Coronary artery (tissue), 2 donors: ENCODE results near the gene PLET1.

Experiments
- DNase-seq: peaks from one replicate; pipeline ENCODE4 v3.0.0-alpha.2; 2017; ENCODE audit warnings: low spot score
- H3K27ac ChIP-seq, 2 donors: fragments of 200-600 bp; sonication (generic); one replicate each; pipeline ENCODE4 v1.5.1; 2016 to 2019
- H3K4me3 ChIP-seq: fragments of 200-600 bp; sonication (generic); 2 replicates; pipeline ENCODE4 v1.5.1; 2016; ENCODE audit warnings: mild to moderate bottlenecking, moderate library complexity
- CTCF ChIP-seq: fragments of 200-600 bp; sonication (generic); IDR thresholded peaks from one replicate; pipeline ENCODE4 v1.5.1; 2019; ENCODE audit warnings: antibody characterized with exemption

PLET1 gene

DNA sequence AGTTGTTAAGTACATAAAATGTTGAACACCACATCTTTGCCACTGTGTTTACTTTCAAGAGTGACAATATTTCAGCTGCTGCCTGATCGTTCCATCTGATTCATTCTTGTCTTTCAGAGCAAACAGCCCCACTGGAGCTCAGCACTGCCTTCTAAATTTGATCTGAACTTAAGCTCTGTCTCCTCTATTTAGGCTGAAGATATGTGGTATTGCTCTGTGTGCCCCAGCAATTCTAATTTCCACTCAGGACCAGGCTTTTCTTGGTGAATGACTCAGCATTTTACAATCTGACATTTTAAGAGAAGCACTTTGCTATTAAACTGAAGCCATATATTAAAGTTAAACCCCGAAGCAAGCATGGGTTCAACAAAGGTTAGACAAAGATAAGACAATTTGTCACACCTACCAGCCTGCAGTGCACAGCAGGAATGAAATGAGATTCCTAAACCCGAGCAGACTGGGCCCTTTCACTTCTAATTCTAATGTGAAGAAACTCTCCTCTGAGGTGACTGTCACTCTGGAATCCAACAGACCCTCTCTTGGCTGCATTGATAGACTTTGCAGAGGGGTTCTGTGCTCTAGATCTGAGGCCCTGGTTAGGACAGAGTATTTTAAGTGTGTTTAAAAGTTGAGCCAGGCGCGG is 41.7 kb upstream of the PLET1 start:
- no peak for TF ChIP-seq CTCF
- Histone ChIP-seq H3K27ac (peak overlapping the region; percentile 15 to 49), H3K4me3 (no peak overlapping the region)
- no peak for DNase-seq

GRCh38 chr11:112300094-112300786 is 39.6 kb upstream of the PLET1 start:
- H3K4me3 ChIP-seq: no peak overlapping the region
- no peak for DNase-seq
- H3K27ac ChIP-seq: no peak overlapping the region
- TF ChIP-seq CTCF: no peak

DNA sequence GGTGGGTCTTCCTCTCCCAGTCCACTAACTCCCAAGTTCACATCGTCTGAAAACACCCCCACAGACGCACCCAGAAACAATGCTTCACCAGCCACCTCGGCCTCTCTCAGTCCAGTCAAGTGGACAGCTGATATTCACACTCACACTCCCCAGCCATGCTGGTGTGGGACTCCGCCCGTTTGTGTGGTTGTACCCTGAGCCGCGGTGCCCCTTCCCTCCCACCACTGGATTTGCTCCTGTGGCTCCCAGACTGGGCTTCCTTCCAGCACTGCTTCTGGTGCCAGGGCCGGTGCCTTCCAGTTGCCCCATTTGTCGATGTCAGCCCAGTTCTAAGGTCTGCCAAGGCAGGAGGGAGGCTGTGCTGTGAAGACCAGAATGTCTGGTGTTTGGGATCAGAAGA is 37.9 kb upstream of the PLET1 start:
- H3K27ac ChIP-seq: peak overlapping the region; percentile 2 to 40
- no peak for DNase-seq
- TF ChIP-seq CTCF: no peak
- H3K4me3 ChIP-seq: no peak overlapping the region

GRCh38 chr11:112297248-112297866 is 36.7 kb upstream of the PLET1 start:
- DNase-seq: no peak
- Histone ChIP-seq H3K27ac (no peak overlapping the region), H3K4me3 (no peak overlapping the region)
- TF ChIP-seq CTCF: no peak

DNA sequence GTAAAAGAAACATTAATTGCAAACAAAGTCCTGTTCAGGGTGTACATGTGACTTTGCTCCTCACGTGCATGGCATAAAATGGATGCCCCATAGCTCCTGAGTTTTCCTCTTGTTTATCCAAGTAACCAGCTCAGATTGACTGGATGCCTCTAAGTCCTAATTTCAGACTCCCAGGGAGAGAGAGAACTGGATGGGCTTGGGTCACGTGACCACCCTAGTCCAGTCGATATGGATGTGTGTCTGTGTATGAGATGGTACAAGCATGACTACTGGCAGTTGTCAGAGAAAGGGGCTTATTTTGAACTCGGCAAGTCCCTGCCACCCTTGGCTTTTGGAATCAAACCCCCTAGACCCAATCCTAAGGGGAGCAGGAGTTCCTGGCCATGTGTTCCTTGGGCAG is 35.4 kb upstream of the PLET1 start:
- peak overlapping the region in 1 of 2 donors; percentile 34 for H3K27ac ChIP-seq
- DNase-seq: no peak
- H3K4me3 ChIP-seq: no peak overlapping the region
- no peak for TF ChIP-seq CTCF

DNA sequence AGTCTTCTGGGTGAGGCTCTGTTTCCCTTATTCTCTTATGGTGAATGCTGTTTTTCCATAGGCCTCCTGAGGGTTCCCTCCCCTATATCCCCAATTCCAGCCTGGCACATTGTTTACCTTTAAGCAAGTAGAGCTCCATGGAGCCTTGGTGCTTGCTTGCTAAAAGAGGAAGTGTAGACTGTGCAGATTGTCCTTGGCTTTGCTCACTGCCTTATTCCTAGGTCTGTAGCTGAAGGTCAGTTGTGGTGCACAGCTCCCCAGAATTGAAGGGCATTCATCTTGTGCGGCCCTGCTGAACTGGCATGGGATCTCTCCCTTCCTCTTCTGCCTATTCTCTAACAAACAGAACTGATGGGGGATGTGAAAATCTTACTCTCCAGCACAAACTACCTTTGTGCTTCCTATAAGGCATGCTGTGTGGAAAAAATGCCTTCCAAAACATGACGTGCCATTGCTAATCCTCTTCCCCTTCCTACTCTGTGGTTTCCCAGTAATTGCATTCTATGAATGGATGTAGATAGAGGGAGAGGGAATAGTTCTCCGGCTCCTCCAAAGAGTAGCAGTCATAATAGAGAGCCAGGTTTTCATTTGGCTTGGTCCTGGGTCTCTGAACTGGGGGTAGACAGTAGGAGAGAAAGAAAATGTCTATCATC is 34.2 kb upstream of the PLET1 start:
- DNase-seq: no peak
- no peak for TF ChIP-seq CTCF
- Histone ChIP-seq H3K4me3 (no peak overlapping the region), H3K27ac (peak overlapping the region in 1 of 2 donors; percentile 62)
